Endothelial cell of umbilical vein (primary cell): ENCODE measurements around the gene CARD10. TPM values are rescaled to one million over a fixed set of nuclear protein-coding genes. Genes with fewer than 3 reads are reported as not detected.

ENCODE experiments used
- BruUV-seq: library from RNA; stranded (reverse); fragments of 400-500 nt; replicated peaks from 2 replicates; lab custom pipeline; 2021; lab: Mats Ljungman, UMichigan
- CTCF ChIA-PET: fragments of 300-600, 350-600 bp; sonication (Branson Sonifier 250); formaldehyde crosslinking; loops from one replicate; lab custom pipeline; 2021; ENCODE audit warnings: antibody characterized with exemption, inconsistent platforms; lab: Charles Lee
- POLR2A ChIA-PET: fragments of 300-600, 350-600 bp; sonication (Branson Sonifier 250); formaldehyde crosslinking; loops from one replicate; lab custom pipeline; 2021; ENCODE audit warnings: antibody characterized with exemption, inconsistent platforms; lab: Charles Lee
- DNase-seq: peaks from one replicate; pipeline ENCODE4 v3.0.0-alpha.2; 2011; ENCODE audit warnings: low read depth, low spot score
- FAIRE-seq: peaks from 2 replicates; lab custom pipeline; 2011; peaks lifted over from hg19 to GRCh38; lab: Jason Lieb, UNC
- H2AFZ ChIP-seq: 2 replicates; pipeline ENCODE4 v1.6.0; 2012; ENCODE audit warnings: low read depth, low read length, control low read depth, inconsistent platforms
- H3K27ac ChIP-seq: 2 replicates; pipeline ENCODE4 v1.5.1; 2011; ENCODE audit warnings: low read depth, mild to moderate bottlenecking, control low read depth, low read length, moderate library complexity; ENCODE audit not compliant: insufficient read depth
- H3K27me3 ChIP-seq, 2 experiments: 2 replicates each; pipeline versions ENCODE4 v1.6.0 to v1.6.1; 2011; ENCODE audit warnings: low read length in 2 of 2, mixed read lengths in 1 of 2; ENCODE audit not compliant: control insufficient read depth in 2 of 2, insufficient read depth in 2 of 2
- H3K36me3 ChIP-seq, 2 experiments: 2 replicates in 1 of 2; 3 replicates in 1 of 2; pipeline ENCODE4 v1.5.1; 2011; ENCODE audit warnings: low read length in 2 of 2, mild to moderate bottlenecking in 1 of 2, moderate library complexity in 1 of 2; ENCODE audit not compliant: control insufficient read depth in 2 of 2, insufficient read depth in 2 of 2; ENCODE audit errors: extremely low read depth in 1 of 2
- H3K4me1 ChIP-seq: 3 replicates; pipeline ENCODE4 v1.5.1; 2011; ENCODE audit warnings: mild to moderate bottlenecking, low read length; ENCODE audit not compliant: control insufficient read depth, insufficient read depth; ENCODE audit errors: extremely low read depth
- H3K4me2 ChIP-seq: 2 replicates; pipeline ENCODE4 v1.6.1; 2011; ENCODE audit warnings: low read length, control low read depth, mixed read lengths; ENCODE audit not compliant: insufficient read depth
- H3K4me3 ChIP-seq, 3 experiments: fragments of 200-600 bp in 1 of 3; sonication (generic), shearing (Covaris generic) in 1 of 3; replicated peaks in 1 of 3; 2 replicates each; pipeline ENCODE4 v1.5.1; 2011 to 2016; ENCODE audit warnings: control low read depth in 3 of 3, low read length in 3 of 3, mild to moderate bottlenecking in 2 of 3, inconsistent platforms in 1 of 3, low read depth in 1 of 3, moderate library complexity in 1 of 3; ENCODE audit not compliant: insufficient read depth in 1 of 3
- H3K79me2 ChIP-seq: 2 replicates; pipeline ENCODE4 v1.6.0; 2012; ENCODE audit warnings: low read length, inconsistent platforms; ENCODE audit not compliant: control insufficient read depth, insufficient read depth
- H3K9ac ChIP-seq: replicated peaks from 2 replicates; pipeline ENCODE3; 2011; ENCODE audit warnings: low read length, control low read depth; ENCODE audit not compliant: insufficient read depth; ENCODE audit errors: extremely low read depth
- H3K9me1 ChIP-seq: replicated peaks from 3 replicates; pipeline ENCODE4 v1.6.0; 2011; ENCODE audit warnings: mild to moderate bottlenecking, low read length; ENCODE audit not compliant: control insufficient read depth, insufficient read depth; ENCODE audit errors: extremely low read depth
- H3K9me3 ChIP-seq: replicated peaks from 2 replicates; pipeline ENCODE4 v1.5.1; 2012; ENCODE audit warnings: low read length, inconsistent platforms; ENCODE audit not compliant: control insufficient read depth, insufficient read depth
- H4K20me1 ChIP-seq: replicated peaks from 2 replicates; pipeline ENCODE3; 2011; ENCODE audit warnings: mild to moderate bottlenecking, low read length; ENCODE audit not compliant: control insufficient read depth, insufficient read depth; ENCODE audit errors: extremely low read depth
- CTCF ChIP-seq, 2 donors: IDR thresholded peaks; 1 replicate in 1 of 2; 2 replicates in 1 of 2; pipeline ENCODE4 v1.5.1; 2011; ENCODE audit warnings: low read length in 2 of 2, mild to moderate bottlenecking in 2 of 2, moderate library complexity in 2 of 2, control low read depth in 1 of 2, inconsistent platforms in 1 of 2, low read depth in 1 of 2; ENCODE audit not compliant: insufficient read depth in 1 of 2; ENCODE audit errors: extremely low read depth in 1 of 2
- EZH2 ChIP-seq: IDR thresholded peaks from 2 replicates; pipeline ENCODE4 v1.6.1; 2012; ENCODE audit warnings: borderline replicate concordance, low read depth, mild to moderate bottlenecking, moderate library complexity, low read length, inconsistent platforms; ENCODE audit not compliant: severe bottlenecking
- FOS ChIP-seq: IDR thresholded peaks from 2 replicates; pipeline ENCODE4 v1.6.1; 2011; ENCODE audit warnings: mild to moderate bottlenecking, low read length, moderate library complexity, borderline replicate concordance; ENCODE audit not compliant: insufficient read depth
- GATA2 ChIP-seq: IDR thresholded peaks from 2 replicates; pipeline ENCODE4 v1.7.0; 2011; ENCODE audit warnings: low read depth, mild to moderate bottlenecking, moderate library complexity, mixed read lengths, low read length; ENCODE audit not compliant: insufficient read length, insufficient read depth
- JUN ChIP-seq: IDR thresholded peaks from 2 replicates; pipeline ENCODE4 v1.6.1; 2011; ENCODE audit warnings: borderline replicate concordance, low read depth; ENCODE audit not compliant: insufficient read length, insufficient read depth
- MYC ChIP-seq: IDR thresholded peaks from one replicate; pipeline ENCODE4 v1.6.1; 2011; ENCODE audit warnings: mild to moderate bottlenecking, low read depth, low read length
- POLR2A ChIP-seq: IDR thresholded peaks from 2 replicates; pipeline ENCODE4 v1.6.1; 2012; ENCODE audit warnings: low read depth, mild to moderate bottlenecking, control low read depth, low read length
- POLR2AphosphoS5 ChIP-seq: IDR thresholded peaks from 2 replicates; pipeline ENCODE4 v1.6.1; 2012; ENCODE audit warnings: low read depth, mild to moderate bottlenecking, control low read depth, low read length, moderate library complexity; ENCODE audit not compliant: insufficient read depth
- dilution Hi-C: fragments of 300-500 bp; cut with MboI; formaldehyde crosslinking; loops from one replicate; pipeline ENCODE4 v1.15.0; 2019; ENCODE audit warnings: low sequenced_read_pairs; ENCODE audit not compliant: extremely low pct_ligation_motif_present
- intact Hi-C: fragments of 100-400 bp; cut with micrococcal nuclease; formaldehyde crosslinking; loops from one replicate; pipeline ENCODE4 v1.10.0; 2022
- polyA plus RNA-seq, 4 experiments: library from polyadenylated mRNA; depleted of rRNA in 3 of 4; stranded (reverse) in 3 of 4; unstranded in 1 of 4; fragments of >200 nt; gene quantifications; 2 replicates each; pipeline versions ENCODE4 v1.2.1 to v1.2.3, GENCODE V29; 2011 to 2012; ENCODE audit warnings: missing spikeins in 1 of 4
- total RNA-seq: library from RNA; stranded (reverse); gene quantifications from 2 replicates; pipeline ENCODE4 v1.2.3, GENCODE V29; 2021
- TF ChIP-seq, protein P1 (sequence below): IDR thresholded peaks from 2 replicates; pipeline ENCODE4 v1.6.1; 2011; ENCODE audit not compliant: insufficient read depth, insufficient read length

CARD10 gene
- total and polyA plus RNA-seq, 2 donors (not counting 3 experiments of a cell fraction or from before 2014, with no cell fraction given) = 36.1 to 39.5 TPM

GRCh38 chr22:37533995-37534394 lies 14.8 kb upstream of the CARD10 start:
- DNase-seq = no peak
- no peaks in the 10 kb centered on the region for H3K9me1 ChIP-seq
- H3K27me3 ChIP-seq = no peaks in the 10 kb centered on the region
- dilution Hi-C loops (no loop called here), intact Hi-C loops (no loop called here)
- H4K20me1 ChIP-seq = no peaks in the 10 kb centered on the region
- no TSS peak for BruUV-seq
- H3K4me1 ChIP-seq = peaks cover 3% of the 10 kb centered on the region
- H3K4me3 ChIP-seq = no peak overlapping the region
- H3K27ac ChIP-seq = no peak overlapping the region
- H3K4me2 ChIP-seq = no peak overlapping the region
- H3K79me2 ChIP-seq = no peaks in the 10 kb centered on the region
- CTCF ChIA-PET = interaction anchor here (0.8 to 2.5 kb wide), 3 partner anchors 58 to 329 kb away, joined by 3 to 14 read pairs (median 3); no protein-coding TSS in a partner anchor
- H3K9ac ChIP-seq = no peak overlapping the region
- TF ChIP-seq CTCF (IDR thresholded peaks at IDR 0.05; ENCODE audit: extremely low read depth in 1 of 2, insufficient read depth in 1 of 2, low read depth in 1 of 2, low read length in 2 of 2) = no peak
- peak; percentile 42 for TF ChIP-seq FOS
- no peaks in the 10 kb centered on the region for H3K36me3 ChIP-seq
- no peaks in the 10 kb centered on the region for H3K9me3 ChIP-seq
- H2AFZ ChIP-seq = no peak overlapping the region
- POLR2A ChIA-PET = no interaction called here
- FAIRE-seq = peak; percentile 75

- intact Hi-C loops = no loop called here
- H3K27ac ChIP-seq = no peak overlapping the region
- dilution Hi-C loops = no loop called here
- H3K4me1 ChIP-seq = peaks cover 16% of the 10 kb centered on the region
- no TSS peak for BruUV-seq
- CTCF ChIA-PET = interaction anchor here (0.9 to 1.4 kb wide), 3 partner anchors 20 to 213 kb away, joined by 3 to 4 read pairs (median 3); no protein-coding TSS in a partner anchor
- no peak for DNase-seq
- no peak overlapping the region for H3K4me3 ChIP-seq
- H3K79me2 ChIP-seq = no peaks in the 10 kb centered on the region
- H3K9me3 ChIP-seq = no peaks in the 10 kb centered on the region
- no peaks in the 10 kb centered on the region for H3K36me3 ChIP-seq
- H3K4me2 ChIP-seq = no peak overlapping the region
- H4K20me1 ChIP-seq = no peaks in the 10 kb centered on the region
- TF ChIP-seq, protein P1, sequence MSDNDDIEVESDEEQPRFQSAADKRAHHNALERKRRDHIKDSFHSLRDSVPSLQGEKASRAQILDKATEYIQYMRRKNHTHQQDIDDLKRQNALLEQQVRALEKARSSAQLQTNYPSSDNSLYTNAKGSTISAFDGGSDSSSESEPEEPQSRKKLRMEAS = no peak
- no peak for TF ChIP-seq GATA2
- no peak for TF ChIP-seq CTCF (IDR thresholded peaks at IDR 0.05; ENCODE audit: extremely low read depth in 1 of 2, insufficient read depth in 1 of 2, low read depth in 1 of 2, low read length in 2 of 2)
- TF ChIP-seq JUN = no peak
- TF ChIP-seq MYC = no peak
- no peak for TF ChIP-seq POLR2AphosphoS5
- TF ChIP-seq EZH2 = no peak
- no peak for TF ChIP-seq POLR2A
- no peak for TF ChIP-seq FOS
- H3K27me3 ChIP-seq = no peaks in the 10 kb centered on the region
- no peak overlapping the region for H2AFZ ChIP-seq
- POLR2A ChIA-PET = no interaction called here
- no peak overlapping the region for H3K9ac ChIP-seq
- no peak for FAIRE-seq
- H3K9me1 ChIP-seq = no peaks in the 10 kb centered on the region
Measured at GRCh38 chr22:37529652-37530345, 10.6 kb upstream of the CARD10 start.
